NCI-H1417 treated with DMSO at 0.1 percent for 48 hours (cell line): Measurements from ENCODE around the gene SCFD1.
"Not testable (repeated sequence)": the region's sequence is repeated elsewhere in the genome, so short reads cannot be mapped to it uniquely, and the experiment has no call there.

ENCODE experiments used
- DNase-seq: peaks from one replicate; lab custom pipeline; 2025; lab: John Stamatoyannopoulos, UW

Gene SCFD1

GRCh38 chr14:30614155-30614554 lies 8.0 kb upstream of the SCFD1 start:
- DNase-seq = no peak

DNA sequence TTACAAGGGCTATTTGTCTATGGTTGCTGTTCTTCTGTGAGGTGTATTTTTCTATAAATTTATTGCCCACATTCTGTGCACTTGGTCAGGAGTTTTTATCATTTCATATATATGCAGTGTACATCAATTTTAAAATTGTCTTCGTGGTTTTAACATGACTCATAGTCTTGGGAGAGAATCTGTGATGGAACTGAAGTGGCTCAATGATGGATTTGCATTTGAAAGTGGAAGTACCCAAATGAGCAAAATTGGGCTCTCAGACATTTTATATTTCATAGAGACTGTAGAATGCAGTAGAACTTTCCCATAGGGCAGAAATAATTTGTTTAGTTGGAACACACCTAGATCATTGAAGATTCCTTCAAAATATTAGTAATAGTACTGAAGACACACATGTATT lies 1.9 kb upstream of the SCFD1 start:
- no peak for DNase-seq

- no peak for DNase-seq
Observed at GRCh38 chr14:30621354-30621939, 672 bp upstream of the SCFD1 start.

DNA sequence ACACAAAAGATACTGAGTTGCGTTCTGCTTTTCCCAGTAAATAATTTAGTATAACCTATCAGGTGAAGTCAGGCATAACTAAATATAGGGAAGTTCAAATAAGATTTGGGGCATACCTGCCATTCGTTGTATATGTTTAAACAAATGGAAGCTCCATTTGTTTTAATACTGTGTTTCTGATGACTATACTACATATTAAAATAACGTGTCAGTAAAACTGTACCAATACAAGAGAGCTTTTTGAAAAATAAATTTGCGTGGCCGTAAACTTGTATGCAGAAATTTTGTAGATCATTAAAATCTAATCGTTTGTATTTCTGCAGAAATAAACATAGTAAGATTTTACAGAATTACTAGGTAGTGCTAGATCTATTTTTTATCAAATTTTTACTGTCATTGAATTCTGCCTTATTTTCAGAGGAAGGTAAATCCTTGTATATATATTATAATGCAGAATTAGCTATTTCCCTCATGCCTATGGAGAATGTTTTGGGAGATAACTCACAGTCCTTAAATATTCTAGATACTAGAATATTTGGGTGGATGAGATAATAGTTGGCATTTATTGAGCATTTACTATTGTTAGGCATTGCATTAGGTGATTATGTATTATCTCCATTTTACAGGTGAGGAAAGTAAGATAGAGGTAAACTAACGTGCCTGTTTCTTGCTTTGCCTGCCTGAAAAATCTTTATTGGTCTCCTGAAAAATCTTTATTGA lies 1.5 kb downstream of the SCFD1 start:
- no peak for DNase-seq

- DNase-seq = no peak
Observed at GRCh38 chr14:30624132-30624423, 2.0 kb downstream of the SCFD1 start.

- no peak for DNase-seq
Observed at GRCh38 chr14:30625533-30625932, 3.4 kb downstream of the SCFD1 start.

- DNase-seq = not testable (repeated sequence)
Observed at GRCh38 chr14:30629432-30629831, 7.3 kb downstream of the SCFD1 start.

GRCh38 chr14:30630248-30630647 lies 8.1 kb downstream of the SCFD1 start:
- no peak for DNase-seq

DNA sequence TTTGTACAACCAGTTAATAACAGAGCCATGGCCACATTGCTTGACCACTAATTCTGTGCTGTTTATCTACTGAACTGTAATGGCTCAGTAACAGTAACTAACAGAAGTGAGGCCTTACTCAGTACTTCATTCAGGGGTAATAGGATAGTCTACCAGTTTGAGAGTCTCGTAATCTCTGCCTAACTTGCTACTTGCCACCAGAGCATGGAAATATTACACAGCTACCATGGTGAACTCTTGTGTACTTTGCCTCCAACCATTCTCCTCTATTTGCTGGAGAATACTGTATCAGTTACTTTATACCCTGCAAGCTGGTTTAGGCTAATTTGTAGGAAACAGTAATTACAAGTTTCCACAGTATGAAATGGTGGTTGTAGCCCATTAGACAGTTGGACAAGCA lies 10.6 kb downstream of the SCFD1 start:
- no peak for DNase-seq

GRCh38 chr14:30638926-30639325 lies 16.8 kb downstream of the SCFD1 start:
- DNase-seq = no peak

- DNase-seq = no peak
Observed at GRCh38 chr14:30641207-30641606, 19.1 kb downstream of the SCFD1 start.

DNA sequence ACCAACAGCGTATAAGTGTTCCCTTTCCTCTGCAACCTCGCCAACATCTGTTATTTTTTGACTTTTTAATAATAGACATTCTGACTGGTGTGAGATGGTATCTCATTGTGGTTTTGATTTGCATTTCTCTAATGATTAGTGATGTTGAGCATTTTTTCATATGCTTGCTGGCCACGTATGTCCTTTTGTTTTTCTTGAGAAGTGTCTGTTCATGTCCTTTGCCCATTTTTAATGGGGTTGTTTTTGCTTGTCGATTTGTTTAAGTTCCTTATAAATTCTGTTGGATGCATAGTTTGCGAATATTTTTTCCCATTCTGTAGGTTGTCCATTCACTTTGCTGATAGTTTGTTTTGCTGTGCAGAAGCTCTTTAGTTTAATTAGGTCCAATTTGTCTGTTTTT lies 22.3 kb downstream of the SCFD1 start:
- not testable (repeated sequence) for DNase-seq

DNA sequence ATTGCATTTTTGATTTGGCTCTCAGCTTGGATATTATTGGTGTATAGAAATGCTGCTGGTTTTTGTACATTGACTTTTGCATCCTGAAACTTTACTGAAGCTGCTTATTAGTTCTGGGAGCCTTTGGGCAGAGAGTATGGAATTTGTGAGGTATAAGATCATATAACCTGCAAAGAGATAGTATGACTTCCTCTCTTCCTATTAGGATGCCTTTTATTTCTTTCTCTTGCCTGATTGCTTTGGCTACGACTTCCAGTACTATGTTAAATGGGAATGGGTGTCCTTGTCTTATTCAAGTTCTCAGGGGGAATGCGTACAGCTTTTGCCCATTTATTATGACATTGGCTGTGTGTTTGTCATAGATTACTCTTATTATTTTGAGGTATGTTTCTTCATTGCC lies 23.5 kb downstream of the SCFD1 start:
- no peak for DNase-seq

DNA sequence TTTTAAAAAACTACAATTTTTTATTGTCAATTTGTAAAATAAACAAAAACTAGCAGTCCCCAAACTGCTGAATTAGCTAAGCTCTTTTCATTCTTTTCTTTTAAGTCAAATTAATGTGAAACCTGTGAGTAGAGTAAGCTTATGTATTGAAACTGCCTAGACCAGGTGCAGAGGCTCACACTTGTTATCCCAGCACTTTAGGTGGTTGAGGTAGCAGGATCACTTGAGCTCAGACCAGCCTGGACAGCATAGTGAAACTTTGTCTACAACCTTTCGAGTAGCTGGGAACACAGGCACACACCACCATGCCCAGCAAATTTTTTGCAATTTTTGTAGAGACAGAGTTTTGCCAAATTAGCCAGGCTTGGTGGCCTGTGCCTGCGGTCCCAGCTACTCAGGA lies 26.4 kb downstream of the SCFD1 start:
- no peak for DNase-seq

GRCh38 chr14:30651937-30652336 lies 29.8 kb downstream of the SCFD1 start:
- no peak for DNase-seq

DNA sequence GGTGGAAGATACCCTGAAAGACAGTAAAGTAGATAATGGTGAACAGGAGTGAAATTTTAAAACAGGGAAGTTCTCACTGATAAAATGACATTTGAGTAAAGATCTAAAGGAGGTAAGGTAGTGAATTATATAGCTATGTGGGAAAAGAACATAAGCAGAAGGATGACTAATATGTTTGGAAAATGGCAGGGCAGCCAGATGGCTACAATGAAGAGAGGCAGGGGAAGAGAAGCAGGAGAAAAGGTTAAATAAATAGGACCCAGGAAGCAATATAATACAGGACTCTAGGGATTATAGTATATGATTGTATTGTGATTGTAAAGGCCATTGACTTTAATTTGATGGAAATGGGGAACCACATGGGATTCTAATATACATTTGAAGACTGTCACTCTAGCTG lies 33.0 kb downstream of the SCFD1 start:
- DNase-seq = no peak

GRCh38 chr14:30655658-30656057 lies 33.5 kb downstream of the SCFD1 start:
- DNase-seq = no peak

DNA sequence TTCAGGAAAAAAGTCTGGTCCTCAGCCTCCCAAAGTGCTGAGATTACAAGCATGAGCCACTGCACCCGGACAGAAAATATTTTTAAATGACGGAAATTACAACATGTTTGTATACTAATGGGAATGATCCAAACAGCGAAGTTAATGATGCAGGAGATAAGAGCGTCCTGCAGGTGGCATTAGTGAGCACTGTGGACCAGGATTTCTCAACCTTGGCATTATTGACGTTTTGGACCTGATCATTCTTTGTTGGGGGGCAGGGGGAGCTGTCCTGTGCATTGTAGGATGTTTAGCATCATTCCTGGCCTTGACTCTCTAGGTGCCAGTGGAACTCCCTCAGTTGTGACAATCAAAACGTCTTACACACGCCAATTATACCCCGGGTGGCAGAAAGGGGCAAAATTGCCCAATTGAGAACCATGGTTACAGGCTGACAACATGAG lies 34.1 kb downstream of the SCFD1 start:
- DNase-seq = no peak

DNA sequence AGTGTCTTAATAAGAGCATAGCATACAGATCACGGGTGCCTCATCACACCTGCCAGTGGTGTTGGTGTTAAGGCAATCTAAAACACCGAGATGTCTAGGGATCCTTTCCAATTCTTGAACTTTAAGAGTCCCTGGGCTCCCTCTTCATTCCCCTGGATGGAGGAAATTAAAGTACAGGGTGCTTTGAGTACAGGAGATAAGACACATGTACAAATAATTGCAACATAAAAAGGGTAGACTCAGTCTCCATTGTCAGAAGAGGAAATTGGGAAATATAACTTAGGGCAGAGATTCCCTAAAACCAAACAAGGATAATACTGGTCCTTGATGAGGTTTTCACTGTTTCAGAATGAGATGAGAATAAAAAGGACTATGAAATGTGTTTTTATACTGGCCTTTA lies 34.9 kb downstream of the SCFD1 start:
- DNase-seq = no peak

- no peak for DNase-seq
Observed at GRCh38 chr14:30657606-30658163, 35.6 kb downstream of the SCFD1 start.

DNA sequence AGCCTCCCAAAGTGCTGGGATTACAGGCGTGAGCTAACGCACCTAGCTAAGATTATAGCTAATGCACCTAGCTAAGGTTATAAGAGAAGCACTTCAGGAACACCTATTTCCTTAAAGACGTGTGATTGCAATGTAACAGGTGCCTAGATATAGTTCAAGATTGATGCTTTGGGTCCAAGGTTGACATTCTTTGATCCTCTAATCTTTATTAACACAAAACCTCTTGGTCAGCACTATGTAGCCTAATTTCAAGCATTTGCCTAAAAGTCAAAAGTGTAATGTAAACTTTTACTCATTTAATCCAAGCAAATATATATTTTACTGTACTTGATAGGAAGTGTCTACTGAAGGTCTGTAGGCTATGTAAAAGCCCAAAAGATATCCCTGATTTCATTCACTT lies 36.5 kb downstream of the SCFD1 start:
- DNase-seq = no peak

- DNase-seq = no peak
Observed at GRCh38 chr14:30669594-30669993, 47.5 kb downstream of the SCFD1 start.

- no peak for DNase-seq
Observed at GRCh38 chr14:30673071-30673470, 51.0 kb downstream of the SCFD1 start.

- no peak for DNase-seq
Observed at GRCh38 chr14:30678926-30679431, 56.9 kb downstream of the SCFD1 start.
